Activated CD8-positive, alpha-beta memory T cell treated with anti-CD3 and anti-CD28 coated beads for 48 hours (primary cell): ENCODE results near the gene EPX.
"Not testable (repeated sequence)": the region's sequence is repeated elsewhere in the genome, so short reads cannot be mapped to it uniquely, and the experiment has no call there.

Experiments used
- DNase-seq, 3 experiments: peaks; one replicate each; pipeline ENCODE4 v3.0.0-alpha.2; 2020; ENCODE audit warnings: low read depth in 2 of 3, low spot score in 2 of 3

The EPX gene

GRCh38 chr17:58192612-58193011, at the start of gene EPX:
Gene EPX, plus strand, starts transcription at chr17:58192726. Its CDS starts 121 bp downstream, at chr17:58192847.
- DNase-seq = no peak

- not testable (repeated sequence) for DNase-seq
Measured at GRCh38 chr17:58143335-58143734, 49.2 kb upstream of the EPX start.

- DNase-seq = no peak
Measured at GRCh38 chr17:58144801-58145200, 47.7 kb upstream of the EPX start.

GRCh38 chr17:58147930-58148434, 44.5 kb upstream of the EPX start, which contains the start of gene OR4D1:
Gene OR4D1, plus strand, starts transcription at chr17:58148384. Its CDS starts 6,770 bp downstream, at chr17:58155154.
- no peak for DNase-seq

- no peak for DNase-seq
Measured at GRCh38 chr17:58148609-58149008, 43.9 kb upstream of the EPX start.

- DNase-seq = no peak
Measured at GRCh38 chr17:58150394-58150793, 42.1 kb upstream of the EPX start.

- DNase-seq = no peak
Measured at GRCh38 chr17:58153046-58153445, 39.5 kb upstream of the EPX start.

GRCh38 chr17:58153671-58154070, 38.9 kb upstream of the EPX start:
- DNase-seq = no peak

- DNase-seq = peak; percentile 27 to 43 (median 31)
Measured at GRCh38 chr17:58156839-58157803, 35.4 kb upstream of the EPX start.

- no peak for DNase-seq
Measured at GRCh38 chr17:58158181-58158580, 34.3 kb upstream of the EPX start.

GRCh38 chr17:58161566-58161965, 31.0 kb upstream of the EPX start:
- DNase-seq = no peak

- no peak for DNase-seq
Measured at GRCh38 chr17:58165981-58166380, 26.5 kb upstream of the EPX start.

- no peak for DNase-seq
Measured at GRCh38 chr17:58166682-58167081, 25.8 kb upstream of the EPX start, which contains the start of gene OR4D2. Gene OR4D2, plus strand, starts transcription at chr17:58166982. Its CDS starts 2,674 bp downstream, at chr17:58169656.

GRCh38 chr17:58170622-58171021, 21.9 kb upstream of the EPX start:
- DNase-seq = no peak

- DNase-seq = no peak
Measured at GRCh38 chr17:58172369-58173071, 20.0 kb upstream of the EPX start.

GRCh38 chr17:58174871-58175270, 17.7 kb upstream of the EPX start:
- no peak for DNase-seq

- no peak for DNase-seq
Measured at GRCh38 chr17:58176200-58176599, 16.3 kb upstream of the EPX start.

GRCh38 chr17:58181796-58182195, 10.7 kb upstream of the EPX start:
- no peak for DNase-seq

GRCh38 chr17:58183514-58183913, 9.0 kb upstream of the EPX start:
- DNase-seq = no peak

GRCh38 chr17:58184308-58184985, 8.1 kb upstream of the EPX start:
- no peak for DNase-seq
